MM.1S (cell line): ENCODE measurements around the gene COLEC12.

Source experiments
- CTCF ChIP-seq: fragments of 300-600 bp; sonication (generic); IDR thresholded peaks from 2 replicates; pipeline ENCODE4 v1.5.1; 2016; ENCODE audit warnings: antibody characterized with exemption, low read length, mixed read lengths
- EZH2 ChIP-seq: fragments of 300-600 bp; sonication (generic); optimal IDR thresholded peaks from 2 replicates; pipeline ENCODE3; 2017; ENCODE audit warnings: low read depth, mild to moderate bottlenecking, antibody characterized with exemption, low read length, mixed read lengths
- EZH2phosphoT487 ChIP-seq: fragments of 300-600 bp; sonication (generic); IDR thresholded peaks from 2 replicates; pipeline ENCODE4 v1.6.1; 2018; ENCODE audit warnings: antibody characterized with exemption, low read length

- TF ChIP-seq EZH2, result no peak
- no peak for TF ChIP-seq CTCF
- TF ChIP-seq EZH2phosphoT487, result no peak
Measured at GRCh38 chr18:328928-329327, 171.6 kb downstream of the COLEC12 start.
